Fibroblast of the conjunctiva (primary cell): Measurements from ENCODE around the gene BTBD2.
A peak's percentile ranks its signal among the peaks of the same experiment; 100 is the strongest.
"Not testable (repeated sequence)": the region's sequence is repeated elsewhere in the genome, so short reads cannot be mapped to it uniquely, and the experiment has no call there.

Source experiments
- DNase-seq: peaks from one replicate; pipeline ENCODE4 v3.0.0-alpha.2; 2010; ENCODE audit warnings: low read depth

Gene BTBD2

DNA sequence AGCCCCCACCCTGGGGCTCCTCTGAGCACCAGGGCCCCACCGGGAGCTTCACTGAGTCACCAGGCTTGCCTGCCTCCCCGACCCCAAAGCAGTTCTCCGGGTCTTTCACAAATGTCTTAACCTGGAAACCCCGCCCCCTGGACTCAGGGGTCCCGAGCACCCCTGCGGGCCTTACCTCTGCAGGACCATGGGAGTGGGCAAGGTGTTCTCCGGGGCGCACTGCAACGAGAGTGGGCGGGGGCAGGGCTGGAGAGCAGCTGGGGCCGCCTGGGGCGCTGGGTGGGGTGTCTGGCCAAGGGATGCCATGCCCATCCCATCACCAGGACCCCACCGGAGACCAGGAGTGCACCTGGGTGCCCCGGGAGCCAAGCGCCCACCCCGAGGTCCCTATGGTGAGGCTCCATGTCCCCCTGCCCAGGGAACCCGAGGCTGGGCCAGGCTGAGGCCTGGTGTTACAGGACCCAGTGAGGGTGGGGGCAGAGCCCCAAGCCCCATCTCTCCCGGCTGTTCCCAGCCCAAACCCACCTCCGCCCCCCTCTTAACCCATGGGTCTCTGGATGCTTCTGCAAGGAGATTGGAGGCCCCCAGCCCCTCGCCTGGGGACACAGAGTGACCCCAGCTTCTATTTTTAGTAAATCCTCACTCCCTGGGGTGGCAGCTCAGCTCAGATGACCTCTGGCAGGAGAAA, 24.6 kb upstream of the BTBD2 start:
- DNase-seq, result no peak

DNA sequence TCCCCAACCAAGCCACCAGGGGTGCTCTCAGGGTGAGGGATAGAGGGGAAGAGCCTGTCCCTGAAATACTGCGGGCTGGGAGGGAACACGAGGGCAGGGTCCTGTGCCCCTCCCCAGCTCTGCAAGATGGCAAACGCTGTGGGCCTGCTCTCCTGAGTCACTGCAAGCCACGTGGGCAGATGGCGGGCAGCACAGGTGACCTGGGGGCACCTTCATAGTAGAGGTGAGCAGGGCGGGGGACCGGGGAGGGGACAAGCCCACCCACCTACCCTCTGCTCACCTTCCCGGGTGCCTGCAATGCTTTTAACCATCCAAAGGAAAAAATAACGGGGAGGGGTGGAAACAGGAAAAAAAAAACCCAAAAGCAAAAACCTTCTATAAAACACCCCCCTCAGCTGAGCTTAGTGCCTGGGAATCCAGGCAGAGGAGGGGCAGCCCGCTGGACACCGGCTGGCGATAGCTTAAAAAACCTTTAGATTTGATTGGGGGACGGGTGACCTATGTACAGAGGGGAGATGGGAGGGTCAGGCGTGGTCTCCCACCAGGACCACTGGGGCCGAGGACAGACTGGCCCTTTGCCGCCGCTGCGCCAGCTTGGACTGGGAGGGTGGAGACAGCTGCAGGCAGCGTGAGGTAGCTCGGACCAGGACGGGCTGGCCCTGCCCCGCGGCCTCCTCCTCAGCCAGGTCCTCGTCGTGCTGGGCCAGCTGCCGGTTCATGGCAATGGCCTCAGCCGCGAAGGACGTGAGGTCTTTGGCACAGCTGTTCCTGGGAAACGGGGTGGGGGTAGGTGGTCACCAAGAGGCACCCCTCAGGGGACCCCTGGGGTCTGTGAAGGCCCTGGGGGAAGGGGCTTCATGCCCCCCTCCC, 23.8 kb upstream of the BTBD2 start:
- DNase-seq, result no peak

DNA sequence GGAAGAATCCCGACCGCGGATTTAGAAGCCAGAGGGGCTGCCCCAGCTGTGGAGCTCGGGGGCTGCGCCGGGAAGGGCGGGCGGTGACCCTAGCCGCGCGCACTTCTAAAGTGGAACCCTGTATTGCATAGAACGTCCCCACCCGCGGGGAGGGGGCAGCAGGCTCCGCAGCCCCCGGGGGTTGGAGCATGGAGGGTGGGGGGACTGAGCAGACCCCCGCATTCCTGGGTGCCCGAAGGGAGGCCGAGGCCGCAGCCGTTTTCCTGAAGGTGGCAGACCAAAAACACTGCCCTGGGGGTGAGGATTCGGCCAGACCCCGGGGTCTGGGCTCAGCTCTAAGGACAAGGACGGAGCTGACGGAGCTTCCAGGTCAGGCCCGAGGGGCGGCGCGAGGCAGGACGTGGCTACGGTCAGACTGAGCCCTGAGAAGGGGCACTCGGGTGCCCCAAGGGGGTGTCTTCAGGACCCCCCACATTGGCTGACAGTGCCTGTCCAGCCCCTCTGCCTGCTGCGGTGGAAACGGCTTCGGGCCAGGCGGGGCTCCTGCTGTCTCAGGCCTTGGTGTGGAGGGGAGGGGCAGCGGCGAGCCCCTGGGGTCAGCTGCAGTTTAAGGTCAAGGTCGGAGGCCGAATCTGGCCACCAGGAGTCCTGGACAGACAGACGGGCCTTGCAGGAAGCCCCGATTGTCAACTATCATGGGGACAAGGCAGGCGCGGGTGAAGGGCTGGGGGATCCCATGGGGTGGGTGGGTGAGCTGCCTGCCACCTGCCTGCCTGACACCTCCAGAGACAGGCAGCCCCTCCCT, 23.0 kb upstream of the BTBD2 start:
- no peak for DNase-seq

DNA sequence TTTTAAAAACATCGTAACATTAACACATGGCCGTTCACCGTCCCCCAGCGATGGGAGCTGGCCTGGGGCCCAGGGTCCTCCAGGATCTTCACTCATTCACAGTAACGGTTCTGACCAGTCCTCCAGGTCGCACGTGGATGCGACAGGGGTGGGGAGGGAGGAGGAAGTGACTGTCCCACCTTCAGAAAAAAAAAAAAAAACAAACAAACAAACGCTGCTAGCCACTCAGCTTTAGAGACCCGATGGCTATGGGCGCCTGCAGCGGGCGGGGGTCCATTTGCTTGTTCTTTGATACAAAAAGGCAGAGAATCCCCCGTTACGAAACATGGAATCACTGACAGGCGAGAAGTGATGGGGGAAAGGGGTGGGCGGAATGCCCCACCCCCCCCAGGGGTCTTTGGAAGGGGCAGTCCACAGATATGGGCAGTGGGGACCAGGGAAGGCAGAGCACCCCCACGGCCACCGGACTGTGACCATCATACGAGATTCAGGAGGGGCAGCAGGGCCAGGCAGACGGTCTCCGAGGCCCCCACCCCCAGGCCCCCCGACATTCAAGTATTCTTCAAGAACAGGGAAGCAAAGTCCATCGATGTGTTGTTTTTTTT, 22.2 kb upstream of the BTBD2 start:
- no peak for DNase-seq

DNA sequence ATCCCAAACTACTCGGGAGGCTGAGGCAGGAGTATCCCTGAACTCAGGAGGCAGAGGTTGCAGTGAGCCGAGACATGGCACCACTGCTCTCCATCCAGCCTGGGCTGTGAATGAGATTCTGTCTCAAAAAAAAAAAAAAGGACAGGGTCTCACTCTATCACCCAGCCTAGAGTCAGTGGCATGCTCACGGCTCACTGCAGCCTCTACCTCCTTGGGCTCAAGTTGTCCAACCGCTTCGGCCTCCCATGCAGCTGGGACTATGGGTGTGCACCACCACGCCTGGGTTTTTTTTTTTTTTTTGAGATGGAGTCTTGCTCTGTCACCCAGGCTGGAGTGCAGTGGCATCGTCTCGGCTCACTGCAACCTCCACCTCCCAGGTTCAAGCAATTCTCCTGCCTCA, 20.9 kb upstream of the BTBD2 start:
- no peak for DNase-seq

DNA sequence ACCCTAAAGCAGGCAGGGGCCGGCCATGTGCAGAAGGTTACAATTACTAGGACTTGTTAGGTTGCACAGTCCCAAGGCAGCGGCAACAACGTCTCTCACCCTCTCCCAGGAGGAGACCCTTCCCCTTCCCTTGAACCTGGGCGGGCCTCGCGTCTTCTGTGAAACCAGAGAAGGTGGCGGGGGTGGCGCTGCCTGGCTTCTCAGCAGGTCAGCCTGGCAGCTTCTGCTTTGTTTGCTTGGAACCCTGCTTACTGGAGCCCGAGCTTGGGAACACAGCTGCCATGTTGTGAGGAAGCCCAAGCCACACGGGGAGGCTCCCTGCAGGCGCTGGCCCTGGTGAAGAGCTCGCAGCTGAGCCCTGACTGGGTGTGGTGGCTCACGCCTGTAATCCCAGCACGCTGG, 20.1 kb upstream of the BTBD2 start:
- DNase-seq, result no peak

DNA sequence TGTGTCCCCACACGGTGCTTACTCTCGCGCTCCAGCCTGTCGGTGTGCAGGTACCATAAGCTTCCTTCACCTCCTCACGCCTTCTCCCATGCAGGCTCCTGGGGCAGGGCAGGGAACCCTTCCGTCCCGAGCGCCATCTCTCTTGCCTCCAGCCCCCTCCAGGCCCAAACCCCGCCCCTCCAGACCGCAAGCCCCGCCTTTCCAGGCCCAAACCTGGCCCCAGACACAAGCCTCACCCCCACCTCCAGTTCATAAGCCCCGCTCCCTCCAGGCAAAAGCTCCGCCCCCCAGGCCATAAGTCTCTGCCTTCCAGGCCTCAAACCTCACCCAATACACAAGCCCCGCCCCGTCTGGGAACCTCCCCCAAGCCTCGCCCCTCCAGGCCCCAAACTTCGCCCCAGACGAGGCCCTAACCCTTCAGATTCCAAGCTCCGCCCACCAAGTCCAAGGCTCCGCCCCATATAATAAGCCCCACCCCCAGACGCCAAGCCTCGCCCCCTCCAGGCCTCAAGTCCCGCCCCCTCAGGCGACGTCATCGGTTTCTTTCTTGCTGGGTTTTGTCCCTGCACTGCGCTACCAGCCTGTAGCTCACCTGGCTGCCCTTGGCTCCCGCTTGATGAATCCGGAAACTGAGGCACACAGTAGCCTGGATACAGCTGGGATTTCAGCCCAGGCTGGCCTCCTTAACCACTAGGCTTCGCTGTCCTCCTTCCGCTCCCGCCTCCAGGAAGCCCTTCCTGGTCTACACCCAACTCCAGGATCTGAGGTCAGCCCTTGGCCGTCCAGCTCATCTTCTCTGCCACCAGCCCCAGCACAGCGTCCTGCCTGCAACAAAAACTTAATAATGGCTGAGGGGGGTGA, 19.4 kb upstream of the BTBD2 start:
- no peak for DNase-seq

DNA sequence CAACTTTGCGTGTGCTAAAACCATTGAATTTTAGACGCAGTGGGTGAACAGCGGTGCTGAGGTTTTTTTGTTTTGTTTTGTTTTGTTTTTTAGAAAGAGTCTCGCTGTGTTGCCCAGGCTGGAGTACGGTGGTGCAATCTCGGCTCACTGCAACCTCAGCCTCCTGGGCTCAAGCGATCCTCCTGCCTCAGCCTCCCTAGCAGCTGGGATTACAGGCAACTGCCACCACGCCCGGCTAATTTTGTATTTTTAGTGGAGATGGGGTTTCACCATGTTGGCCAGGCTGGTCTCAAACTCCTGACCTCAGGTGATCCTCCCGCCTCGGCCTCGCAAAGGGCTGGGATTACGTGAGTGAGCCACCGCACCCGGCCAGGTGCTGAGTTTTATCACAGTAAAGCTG, 18.7 kb upstream of the BTBD2 start:
- DNase-seq, result not testable (repeated sequence)

DNA sequence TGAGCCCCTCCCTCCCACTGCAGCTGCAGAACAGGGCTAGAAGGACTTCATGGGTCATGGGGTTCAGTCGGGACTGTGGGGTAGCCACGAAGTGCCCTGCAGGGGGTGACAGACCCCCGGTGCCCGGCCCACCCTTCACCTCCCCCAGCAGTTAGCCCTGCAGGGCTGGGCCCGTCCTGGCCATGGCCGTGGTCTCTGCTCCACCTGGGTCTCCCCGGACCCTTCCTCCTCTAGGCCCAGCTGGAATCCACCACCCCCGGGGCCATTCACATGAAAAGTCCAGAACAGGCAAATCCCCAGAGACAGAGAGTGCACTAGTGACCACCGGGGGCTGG, 18.3 kb upstream of the BTBD2 start:
- no peak for DNase-seq

DNA sequence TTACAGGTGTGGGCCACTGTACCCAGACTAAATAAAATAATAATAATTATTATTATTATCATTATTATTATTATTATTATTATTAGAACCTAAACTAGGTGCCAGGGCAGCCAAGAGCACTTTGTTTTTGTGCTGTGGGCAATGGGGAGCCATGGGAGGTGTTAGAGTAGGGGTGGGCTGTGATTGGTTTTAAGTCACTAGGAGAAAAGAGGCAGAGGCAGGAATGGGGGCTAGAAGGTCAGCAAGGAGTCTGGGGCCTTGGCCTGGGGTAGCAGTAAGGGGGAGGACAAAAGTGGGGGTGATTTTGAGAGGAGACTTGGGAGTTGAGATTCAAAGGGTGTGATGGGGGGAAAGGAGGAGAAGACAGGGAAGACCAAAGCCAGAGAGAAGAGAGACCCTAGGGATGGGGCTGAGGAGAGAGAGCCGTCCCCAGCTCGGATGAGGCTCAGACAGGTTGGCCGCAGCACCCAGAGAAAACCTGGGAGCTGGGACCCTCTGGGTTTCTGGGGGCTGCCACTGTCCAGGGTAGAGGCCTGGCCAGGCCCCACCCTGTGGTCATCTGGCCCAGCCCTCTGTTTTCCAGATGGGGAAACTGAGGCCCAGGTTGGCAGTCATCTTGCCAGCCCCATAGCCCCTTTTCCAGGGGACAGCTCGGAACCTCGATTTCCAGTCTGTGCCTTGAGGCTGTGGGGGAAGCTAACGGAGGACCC, 17.8 kb upstream of the BTBD2 start:
- no peak for DNase-seq

DNA sequence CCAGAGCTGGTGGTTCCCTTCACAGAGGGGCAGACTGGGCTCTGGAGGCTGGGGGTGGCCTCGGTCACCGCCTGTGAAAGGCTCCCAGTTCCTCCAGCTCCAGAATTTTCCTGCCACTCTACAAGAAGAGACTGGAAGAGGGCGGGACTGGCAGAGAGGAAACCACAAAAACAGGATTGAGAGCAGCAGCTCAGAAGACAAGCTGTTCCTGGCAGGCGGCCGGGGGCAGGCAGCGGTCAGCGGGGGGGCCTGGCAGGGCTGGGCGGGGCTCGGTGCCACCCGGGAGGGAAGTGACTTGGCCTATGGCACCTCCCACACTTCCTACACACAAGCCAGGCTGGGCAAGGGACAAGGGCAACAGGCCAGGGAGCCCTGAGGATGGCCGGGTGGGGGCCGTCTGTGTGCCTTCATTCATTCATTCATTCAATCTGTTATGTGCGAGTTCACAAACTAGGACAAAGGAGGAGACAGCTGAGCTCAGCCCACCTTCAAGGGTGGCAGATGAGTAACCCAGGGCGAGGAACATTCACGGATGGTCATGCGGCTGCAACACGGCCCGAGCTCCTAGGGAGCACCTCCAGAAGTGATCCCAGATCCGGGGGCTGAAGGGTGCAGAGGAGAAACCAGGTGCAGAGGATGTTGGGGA, 16.9 kb upstream of the BTBD2 start:
- DNase-seq, result peak; percentile 84

DNA sequence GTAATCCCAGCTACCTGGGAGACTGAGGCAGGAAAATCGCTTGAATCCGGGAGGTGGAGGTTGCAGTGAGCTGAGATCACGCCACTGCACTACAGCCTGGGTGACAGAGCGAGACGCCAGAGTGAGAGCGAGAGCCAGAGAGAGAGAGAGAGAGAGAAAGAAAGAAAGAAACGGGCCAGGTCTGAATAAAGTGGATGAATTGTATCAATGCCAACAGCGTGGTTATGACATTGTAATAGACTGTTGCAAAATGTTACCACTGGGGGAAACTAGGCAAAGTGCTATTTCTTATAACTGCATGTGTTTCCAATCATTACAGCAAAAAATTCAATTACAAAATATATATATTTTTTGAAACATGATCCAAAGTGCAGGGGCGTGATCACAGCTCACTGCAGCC, 11.8 kb upstream of the BTBD2 start:
- DNase-seq, result peak; percentile 84

DNA sequence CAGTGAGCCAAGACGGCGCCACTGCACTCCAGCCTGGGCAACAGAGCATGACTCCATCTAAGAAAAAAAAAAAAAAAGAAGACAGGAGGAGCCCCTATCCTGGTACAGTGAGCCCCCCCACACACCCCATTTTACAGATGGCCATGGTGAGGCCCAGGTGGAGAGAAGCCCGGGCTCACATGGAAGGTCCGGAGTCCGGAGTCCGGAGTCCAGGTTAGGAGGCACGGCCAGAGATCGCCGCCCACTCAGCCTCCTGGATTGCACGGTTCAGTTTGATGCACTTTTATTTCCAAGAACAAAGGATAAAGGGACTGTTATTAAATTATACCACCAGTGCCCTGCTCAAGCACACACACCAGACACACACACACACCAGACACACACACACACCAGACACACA, 11.3 kb upstream of the BTBD2 start:
- DNase-seq, result no peak

DNA sequence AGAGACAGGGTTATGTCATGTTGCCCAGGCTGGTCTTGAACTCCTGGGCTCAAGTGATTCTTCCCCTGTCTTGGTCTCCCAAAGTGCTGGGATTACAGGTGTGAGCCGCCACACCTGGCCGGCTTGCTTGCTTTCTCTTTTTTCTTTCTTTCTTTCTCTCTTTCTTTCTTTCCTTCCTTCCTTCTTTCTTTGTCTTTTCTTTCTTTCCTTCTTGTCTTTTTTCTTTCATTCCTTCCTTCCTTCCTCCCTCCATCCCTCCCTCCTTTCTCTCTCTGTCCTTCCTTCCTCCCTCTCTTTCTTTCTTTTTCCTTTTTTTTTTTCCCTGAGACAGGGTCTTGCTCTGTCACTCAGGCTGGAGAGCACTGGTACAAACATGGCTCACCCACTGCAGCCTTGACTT, 6.8 kb upstream of the BTBD2 start:
- no peak for DNase-seq

DNA sequence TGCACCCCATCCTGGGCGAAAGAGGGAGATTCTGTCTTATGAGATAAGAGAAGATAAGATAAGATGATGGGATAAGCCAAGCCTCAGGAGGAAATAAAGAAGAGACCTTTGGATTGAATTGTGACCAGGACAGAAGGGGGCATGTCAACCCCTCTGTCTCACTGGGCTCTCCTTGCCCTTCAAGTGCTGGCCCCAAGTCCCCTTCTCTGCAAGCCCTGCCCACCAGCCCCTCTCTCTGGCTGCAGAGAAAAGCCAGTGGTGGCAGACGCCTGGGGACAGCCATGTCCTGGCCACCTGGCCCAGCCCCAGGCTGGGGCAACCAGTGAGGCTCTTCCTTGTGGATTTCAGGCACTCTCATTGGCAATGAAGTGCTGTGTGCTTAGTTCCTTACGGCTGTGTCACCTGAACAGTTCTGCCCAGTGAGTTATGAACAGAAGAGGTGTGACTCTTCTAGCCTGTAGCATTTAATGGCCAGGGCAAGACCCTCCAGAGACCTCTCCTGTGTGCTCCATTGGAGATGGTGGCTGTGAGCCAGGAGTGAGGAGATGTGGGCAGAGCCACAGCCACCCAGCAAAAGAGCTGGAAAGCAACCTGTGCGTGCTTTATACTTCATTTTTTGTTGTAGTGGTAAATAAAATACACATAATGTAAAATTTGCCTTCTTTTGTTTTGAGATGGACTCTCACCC, 6.1 kb upstream of the BTBD2 start:
- no peak for DNase-seq

DNA sequence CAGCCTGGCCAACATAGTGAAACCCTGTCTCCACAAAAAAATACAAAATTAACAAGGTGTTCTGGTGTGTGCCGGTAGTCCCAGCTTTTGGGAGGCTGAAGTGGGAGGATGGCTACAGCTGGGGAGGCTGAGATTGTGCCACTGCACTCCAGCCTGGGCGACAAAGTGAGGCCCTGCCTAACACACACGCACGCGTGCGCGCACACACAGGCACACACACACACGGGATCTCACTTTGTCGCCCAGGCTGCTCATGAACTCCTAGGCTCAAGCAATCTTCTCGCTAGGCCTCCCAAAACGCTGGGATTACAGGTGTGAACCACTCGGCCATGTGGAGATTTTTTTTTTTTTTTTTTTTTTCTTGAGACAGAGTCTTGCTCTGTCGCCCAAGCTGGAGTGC, 3.2 kb upstream of the BTBD2 start:
- DNase-seq, result no peak

DNA sequence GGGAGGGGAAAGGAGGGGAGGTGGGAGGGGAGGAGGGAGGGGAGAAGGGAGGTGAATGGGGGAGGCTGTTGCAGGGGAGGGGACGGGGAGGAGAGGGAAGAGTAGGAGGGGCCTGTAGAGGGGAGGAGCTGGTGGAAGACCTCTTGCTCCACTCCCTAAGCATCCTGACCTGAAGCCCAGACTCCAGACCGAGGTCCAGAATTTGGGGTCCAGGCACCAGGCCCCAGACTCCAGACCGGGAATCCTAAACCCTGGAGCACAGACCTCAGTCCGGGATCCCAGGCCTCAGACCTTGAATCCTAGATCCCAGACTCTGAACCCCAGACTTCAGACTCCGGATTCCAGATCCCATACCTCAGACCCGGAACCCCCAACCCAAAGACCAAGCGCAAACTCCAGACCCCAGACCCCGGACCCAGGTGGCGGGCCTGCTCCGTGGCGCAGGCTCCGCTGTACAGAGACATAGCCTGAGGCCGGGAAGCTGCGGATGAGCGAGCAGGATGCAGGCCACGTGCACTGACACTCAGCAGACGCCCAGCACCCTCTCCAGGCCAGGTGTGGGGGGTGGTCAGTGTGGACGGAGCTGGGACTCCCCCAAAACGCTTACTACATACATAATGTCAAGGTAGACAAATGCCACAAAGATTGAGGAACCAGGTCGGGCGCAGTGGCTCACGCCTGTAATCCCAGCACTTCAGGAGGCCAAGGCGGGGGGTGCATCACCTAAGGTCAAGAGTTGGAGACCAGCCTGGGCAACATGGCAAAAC, 710 bp upstream of the BTBD2 start:
- DNase-seq, result peak; percentile 86

DNA sequence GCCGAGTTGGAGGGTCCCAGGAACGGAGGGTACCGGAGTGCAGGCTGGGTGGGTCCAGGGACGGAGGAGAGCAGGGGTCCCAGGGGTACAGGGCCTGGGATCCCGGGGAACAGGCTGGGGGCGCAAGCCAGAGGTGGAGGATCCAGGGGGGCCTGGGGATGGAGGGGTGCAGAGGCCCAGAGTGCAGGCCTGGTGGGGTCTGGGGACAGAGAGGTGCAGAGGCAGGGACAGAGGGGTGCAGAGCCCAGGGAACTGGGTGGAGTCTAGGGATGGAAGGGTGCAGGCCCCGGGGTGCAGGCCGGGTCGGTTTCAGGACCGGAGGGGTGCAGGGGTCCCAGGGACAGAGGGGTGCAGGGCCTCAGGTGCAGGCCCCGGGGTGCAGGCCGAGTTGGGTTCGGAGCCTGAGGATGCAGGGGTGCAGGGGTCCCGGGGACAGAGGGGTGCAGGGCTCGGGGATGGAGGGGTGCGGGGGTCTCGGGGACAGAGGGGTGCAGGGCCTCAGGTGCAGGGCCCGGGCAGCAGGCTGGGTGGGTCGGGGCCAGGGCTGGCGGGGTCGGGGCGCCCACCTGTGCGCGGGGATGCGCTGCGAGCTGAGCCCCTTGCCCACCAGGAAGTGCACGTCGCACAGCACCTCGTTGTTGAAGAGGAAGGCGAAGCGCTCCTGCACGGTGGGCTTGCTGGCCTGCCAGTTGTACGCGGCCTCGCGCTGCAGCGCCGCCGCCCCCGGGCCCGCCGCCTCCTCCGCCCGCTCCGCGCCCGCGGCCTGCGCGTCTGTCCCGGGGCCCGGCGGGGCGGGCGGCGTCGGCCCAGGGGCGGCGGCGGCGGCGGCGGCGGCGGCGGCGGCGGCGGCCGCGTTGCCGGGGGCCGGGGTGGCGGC, 545 bp downstream of the BTBD2 start:
- DNase-seq, result no peak
